Measurements from ENCODE around the gene ADAM12. TPM values are rescaled to one million over a fixed set of nuclear protein-coding genes. Genes with fewer than 3 reads are reported as not detected.

ADAM12 gene
- polyA plus RNA-seq, 1 experiment: 8.6 TPM

GRCh38 chr10:126309228-126309883 is 78.9 kb downstream of the ADAM12 start:
- Histone ChIP-seq H3K27me3 (ENCODE audit: control insufficient read depth, insufficient read depth, low read length) (no peaks in the 10 kb centered on the region), H3K4me3 (ENCODE audit: low read depth, low read length) (no peak overlapping the region), H3K36me3 (ENCODE audit: control insufficient read depth, insufficient read depth, low read length) (no peaks in the 10 kb centered on the region)
- POLR2A ChIA-PET: no interaction called here
- TF ChIP-seq CTCF (IDR thresholded peaks at IDR 0.05; ENCODE audit: insufficient read depth, low read depth, low read length): no peak
- DNase-seq (ENCODE audit: low read depth): no peak
- CTCF ChIA-PET: interaction anchor here (0.5 to 1.6 kb wide), 3 partner anchors 57 to 92 kb away, joined by 3 to 5 read pairs (median 4); no protein-coding TSS in a partner anchor

GRCh38 chr10:126302826-126303665 is 85.2 kb downstream of the ADAM12 start:
- CTCF ChIA-PET: interaction anchor here (1.4 to 1.6 kb wide), 3 partner anchors 12 to 16 kb away, joined by 4 to 5 read pairs (median 4); no protein-coding TSS in a partner anchor
- no peak for DNase-seq (ENCODE audit: low read depth)
- POLR2A ChIA-PET: interaction anchor here (1.4 kb wide), 1 partner anchor 13 kb away, joined by 3 read pairs; no protein-coding TSS in a partner anchor

GRCh38 chr10:126302476-126302756 is 85.9 kb downstream of the ADAM12 start:
- ChIA-PET CTCF (interaction anchor here (1.4 to 1.6 kb wide), 3 partner anchors 12 to 15 kb away, joined by 4 to 5 read pairs (median 4); no protein-coding TSS in a partner anchor), POLR2A (interaction anchor here (1.4 kb wide), 1 partner anchor 13 kb away, joined by 3 read pairs; no protein-coding TSS in a partner anchor)
- no peak for DNase-seq (ENCODE audit: low read depth)
- TF ChIP-seq CTCF (IDR thresholded peaks at IDR 0.05; ENCODE audit: insufficient read depth, low read depth, low read length): no peak
- Histone ChIP-seq H3K36me3 (ENCODE audit: control insufficient read depth, insufficient read depth, low read length) (no peaks in the 10 kb centered on the region), H3K27me3 (ENCODE audit: control insufficient read depth, insufficient read depth, low read length) (no peaks in the 10 kb centered on the region), H3K4me3 (ENCODE audit: low read depth, low read length) (no peak overlapping the region)

More at GRCh38 chr10:126302826-126303665, 85.2 kb downstream of the ADAM12 start:
- 0 out of 2 replicates have a peak, but pooled peaks have one; percentile 22 for TF ChIP-seq CTCF (IDR thresholded peaks at IDR 0.05; ENCODE audit: insufficient read depth, low read depth, low read length)
- Histone ChIP-seq H3K27me3 (ENCODE audit: control insufficient read depth, insufficient read depth, low read length) (no peaks in the 10 kb centered on the region), H3K4me3 (ENCODE audit: low read depth, low read length) (no peak overlapping the region), H3K36me3 (ENCODE audit: control insufficient read depth, insufficient read depth, low read length) (no peaks in the 10 kb centered on the region)

GRCh38 chr10:126301701-126302475 is 86.4 kb downstream of the ADAM12 start:
- DNase-seq (ENCODE audit: low read depth): no peak
- H3K36me3 ChIP-seq (ENCODE audit: control insufficient read depth, insufficient read depth, low read length): no peaks in the 10 kb centered on the region
- H3K27me3 ChIP-seq (ENCODE audit: control insufficient read depth, insufficient read depth, low read length): no peaks in the 10 kb centered on the region
- POLR2A ChIA-PET: no interaction called here
- H3K4me3 ChIP-seq (ENCODE audit: low read depth, low read length): no peak overlapping the region
- no peak for TF ChIP-seq CTCF (IDR thresholded peaks at IDR 0.05; ENCODE audit: insufficient read depth, low read depth, low read length)
- CTCF ChIA-PET: interaction anchor here (1.4 to 1.6 kb wide), 3 partner anchors 11 to 15 kb away, joined by 4 to 5 read pairs (median 4); no protein-coding TSS in a partner anchor
